ENCODE data around the gene ALDH1L1. TPM values are rescaled to one million over a fixed set of nuclear protein-coding genes. Genes with fewer than 3 reads are reported as not detected.
A peak's percentile ranks its signal among the peaks of the same experiment; 100 is the strongest.

The ALDH1L1 gene
- total RNA-seq, 4 donors from 2014 or later = 2.3 to 8.1 (median 6.0) TPM

GRCh38 chr3:126126286-126126685 is 54.1 kb downstream of the ALDH1L1 start:
- WGBS, 2 donors = 85 to 95% methylated on average over 9 to 12 of the region's 12 CpGs
- no peak overlapping the region for H3K4me3 ChIP-seq (ENCODE audit: low read depth, poor library complexity, severe bottlenecking)
- no peak for DNase-seq (ENCODE audit: low spot score in 2 of 2)
- intact Hi-C loops (cut with DNase I; ENCODE audit: low total_unique reads) = no loop called here
- TF ChIP-seq POLR2A (IDR thresholded peaks at IDR 0.05) (no peak), CTCF (IDR thresholded peaks at IDR 0.05) (no peak)

DNA sequence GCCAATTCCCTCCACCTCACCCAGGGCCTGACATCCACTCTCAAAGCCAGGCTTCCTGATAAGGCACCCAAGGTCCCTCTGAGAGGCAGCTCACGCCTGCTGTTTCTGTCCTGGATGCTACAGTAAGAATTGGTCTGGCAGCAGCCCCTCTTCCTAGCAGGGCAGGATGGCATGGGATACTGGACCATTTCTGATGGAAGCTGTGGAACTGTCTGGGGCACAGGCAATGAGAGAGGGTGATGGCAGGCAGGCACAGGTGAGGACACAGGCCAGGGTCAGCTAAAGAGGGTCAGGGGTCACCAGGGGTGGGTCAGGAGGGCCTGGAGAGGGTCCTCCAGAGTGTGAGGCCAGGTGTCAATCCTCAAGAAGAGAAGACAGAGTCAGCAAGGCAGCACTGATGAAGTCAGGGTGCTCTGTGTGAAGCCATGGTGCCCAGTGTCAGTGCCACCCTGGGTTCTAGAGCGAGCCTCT is 54.6 kb downstream of the ALDH1L1 start:
- TF ChIP-seq CTCF (IDR thresholded peaks at IDR 0.05) = no peak
- no peak for TF ChIP-seq POLR2A (IDR thresholded peaks at IDR 0.05)
- H3K4me3 ChIP-seq (ENCODE audit: low read depth, poor library complexity, severe bottlenecking) = no peak overlapping the region
- DNase-seq (ENCODE audit: low spot score in 2 of 2) = peak in 1 of 2 donors; percentile 61
- intact Hi-C loops (cut with DNase I; ENCODE audit: low total_unique reads) = no loop called here
- WGBS, 2 donors = 65 to 91% methylated on average over 2 of the region's 2 CpGs

DNA sequence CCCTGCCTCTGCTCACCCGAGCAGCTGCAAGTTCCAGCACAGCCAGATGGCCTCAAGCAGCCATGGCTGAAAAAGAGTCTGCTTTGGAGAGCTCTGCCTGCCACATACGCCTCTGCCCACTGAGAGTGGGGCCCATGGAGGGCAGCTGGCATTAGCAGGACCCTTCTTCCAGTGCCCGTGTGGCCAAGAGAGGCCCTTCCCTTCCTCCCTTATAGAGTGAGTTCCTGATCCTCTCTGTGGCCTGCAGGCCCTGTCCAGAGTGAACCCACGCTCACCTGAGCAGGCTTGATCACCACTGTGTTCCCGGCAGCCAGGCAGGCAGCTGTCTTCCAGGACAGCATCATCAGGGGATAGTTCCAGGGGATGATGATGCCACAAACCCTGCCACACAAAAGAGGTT is 55.0 kb downstream of the ALDH1L1 start:
- DNase-seq (ENCODE audit: low spot score in 2 of 2) = no peak
- TF ChIP-seq CTCF (IDR thresholded peaks at IDR 0.05) = no peak
- no peak for TF ChIP-seq POLR2A (IDR thresholded peaks at IDR 0.05)
- no peak overlapping the region for H3K4me3 ChIP-seq (ENCODE audit: low read depth, poor library complexity, severe bottlenecking)
- 80 to 90% methylated on average over 2 to 3 of the region's 5 CpGs for WGBS, 2 donors
- intact Hi-C loops (cut with DNase I; ENCODE audit: low total_unique reads) = no loop called here

GRCh38 chr3:126124896-126125295 is 55.5 kb downstream of the ALDH1L1 start:
- intact Hi-C loops (cut with DNase I; ENCODE audit: low total_unique reads) = loop anchor here (5.0 kb wide), 1 partner anchor 582 kb away; no protein-coding TSS in a partner anchor
- DNase-seq (ENCODE audit: low spot score in 2 of 2) = peak in 1 of 2 donors; percentile 17
- TF ChIP-seq CTCF (IDR thresholded peaks at IDR 0.05) (no peak), POLR2A (IDR thresholded peaks at IDR 0.05) (no peak)
- WGBS, 2 donors = 86 to 88% methylated on average over 9 of the region's 9 CpGs
- no peak overlapping the region for H3K4me3 ChIP-seq (ENCODE audit: low read depth, poor library complexity, severe bottlenecking)

- 58 to 71% methylated on average over 4 to 9 of the region's 10 CpGs for WGBS, 2 donors
- DNase-seq (ENCODE audit: low spot score in 2 of 2) = peak in 1 of 2 donors; percentile 74
- H3K4me3 ChIP-seq (ENCODE audit: low read depth, poor library complexity, severe bottlenecking) = no peak overlapping the region
- TF ChIP-seq POLR2A (IDR thresholded peaks at IDR 0.05) = no peak
- TF ChIP-seq CTCF (IDR thresholded peaks at IDR 0.05) = no peak
- intact Hi-C loops (cut with DNase I; ENCODE audit: low total_unique reads) = loop anchor here (5.0 kb wide), 1 partner anchor 583 kb away; no protein-coding TSS in a partner anchor
Measured at GRCh38 chr3:126124148-126124868, 56.1 kb downstream of the ALDH1L1 start.
